Islet of Langerhans (tissue), 1 donor: ENCODE data around the gene OR11H1.
"Not testable (repeated sequence)": the region's sequence is repeated elsewhere in the genome, so short reads cannot be mapped to it uniquely, and the experiment has no call there.

ENCODE experiments used
- FAIRE-seq: peaks from one replicate; lab custom pipeline; 2011; peaks lifted over from hg19 to GRCh38; lab: Jason Lieb, UNC

OR11H1 gene, protein sequence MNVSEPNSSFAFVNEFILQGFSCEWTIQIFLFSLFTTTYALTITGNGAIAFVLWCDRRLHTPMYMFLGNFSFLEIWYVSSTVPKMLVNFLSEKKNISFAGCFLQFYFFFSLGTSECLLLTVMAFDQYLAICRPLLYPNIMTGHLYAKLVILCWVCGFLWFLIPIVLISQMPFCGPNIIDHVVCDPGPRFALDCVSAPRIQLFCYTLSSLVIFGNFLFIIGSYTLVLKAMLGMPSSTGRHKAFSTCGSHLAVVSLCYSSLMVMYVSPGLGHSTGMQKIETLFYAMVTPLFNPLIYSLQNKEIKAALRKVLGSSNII

DNA sequence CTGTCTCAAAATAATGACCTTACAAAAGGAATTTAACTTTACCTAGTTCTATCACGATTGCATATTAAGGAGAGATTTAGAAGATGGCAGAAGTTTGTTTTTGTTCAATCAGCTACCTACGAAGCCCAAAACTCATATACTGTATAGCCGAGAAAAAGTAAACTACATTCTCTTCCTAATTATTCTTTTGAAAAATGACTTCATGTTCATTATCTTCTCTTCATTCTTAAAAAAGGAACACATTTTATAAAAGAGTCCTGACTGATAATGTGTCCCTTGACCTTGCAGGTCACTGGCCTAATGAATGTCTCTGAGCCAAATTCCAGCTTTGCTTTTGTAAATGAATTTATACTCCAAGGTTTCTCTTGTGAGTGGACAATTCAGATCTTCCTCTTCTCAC, at the start of gene OR11H1:
TSS of gene OR11H1 (plus strand) at position 301 of the 400 bp plus-strand sequence. CDS start at position 301, 0 bp downstream.
- FAIRE-seq = not testable (repeated sequence)

DNA sequence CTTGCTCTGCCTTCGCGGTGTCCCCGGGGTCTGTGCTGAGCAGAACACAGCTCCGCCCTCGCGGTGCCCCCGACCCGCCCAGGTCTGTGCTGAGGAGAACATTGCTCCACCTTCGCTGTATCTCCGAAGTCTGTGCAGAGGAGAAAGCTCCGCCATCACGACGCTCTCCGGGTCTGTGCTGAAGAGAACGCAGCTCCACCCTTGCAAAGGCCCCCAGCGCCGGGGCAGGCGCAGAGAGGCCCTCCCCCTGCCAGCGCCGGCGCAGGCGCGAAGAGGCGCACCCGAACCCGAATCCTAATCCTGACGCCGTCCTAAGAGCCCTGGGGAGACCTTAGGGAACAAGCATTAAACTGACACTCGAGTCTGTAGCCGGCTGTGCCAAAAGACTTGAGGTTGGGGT, 18.0 kb upstream of the OR11H1 start:
- FAIRE-seq = not testable (repeated sequence)

DNA sequence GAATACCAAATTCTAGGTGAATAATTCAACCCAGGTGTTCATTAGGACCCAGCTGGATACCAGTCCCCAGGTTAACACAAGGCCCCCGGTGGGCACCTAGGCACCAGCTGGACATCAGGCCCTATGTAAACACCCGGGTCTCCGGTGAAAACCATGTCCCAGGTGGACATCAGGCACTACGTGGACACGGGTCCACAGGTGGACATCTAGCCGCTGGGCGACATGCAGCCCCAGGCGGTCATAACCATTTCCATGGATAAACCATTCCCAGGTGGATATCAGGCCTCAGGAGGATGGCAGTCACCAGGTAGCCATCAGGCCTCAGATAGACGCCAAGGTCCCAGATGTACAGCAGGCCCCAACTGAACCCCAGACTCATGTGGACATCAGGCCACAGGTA, 12.1 kb upstream of the OR11H1 start:
- not testable (repeated sequence) for FAIRE-seq

DNA sequence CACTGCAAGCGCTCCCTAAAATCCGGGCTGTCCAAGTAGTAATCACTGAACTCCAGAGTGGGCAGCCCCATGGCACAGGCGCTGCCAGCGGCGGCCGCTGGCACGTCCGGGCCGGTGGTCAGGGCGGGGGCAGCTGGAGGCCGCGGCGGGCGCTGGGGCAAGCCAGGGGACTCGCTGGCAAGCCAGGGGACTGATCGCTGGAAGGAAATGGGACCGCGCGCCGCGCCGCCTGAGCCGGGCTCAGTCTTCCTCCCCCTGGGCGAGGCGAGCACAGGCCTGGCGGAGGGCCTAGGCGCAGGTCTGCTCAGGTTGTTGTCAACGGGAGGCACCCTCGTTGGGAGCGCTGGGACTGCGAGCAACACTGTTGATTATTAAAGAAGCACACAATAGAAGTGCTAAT, 25.8 kb downstream of the OR11H1 start:
- FAIRE-seq = not testable (repeated sequence)

- FAIRE-seq = not testable (repeated sequence)
These were observed 35.5 kb downstream of the OR11H1 start for GRCh38 chr22:15563461-15563860.

DNA sequence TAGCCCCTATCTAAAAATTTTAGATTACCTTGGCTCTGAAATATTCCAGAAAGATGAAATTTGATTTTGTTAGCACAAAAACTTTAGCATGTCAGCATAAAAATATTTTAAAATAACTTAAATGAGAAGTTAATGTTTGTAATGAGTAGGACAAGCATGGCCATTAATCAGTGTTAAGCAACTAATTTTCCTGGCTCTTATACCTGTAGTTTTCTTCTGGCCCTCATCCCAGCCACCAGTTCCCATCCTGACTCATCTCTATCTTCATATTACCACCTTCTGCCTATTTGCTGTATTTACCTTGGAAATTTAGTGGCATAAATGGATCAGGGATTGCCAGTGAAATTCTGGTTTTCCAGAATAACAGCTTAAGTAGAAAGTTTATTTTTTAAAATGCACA, 37.1 kb downstream of the OR11H1 start:
- not testable (repeated sequence) for FAIRE-seq
